Measurements from ENCODE around the gene RUBCN. TPM values are rescaled to one million over a fixed set of nuclear protein-coding genes. Genes with fewer than 3 reads are reported as not detected.
"Not testable (repeated sequence)": the region's sequence is repeated elsewhere in the genome, so short reads cannot be mapped to it uniquely, and the experiment has no call there.

Gene RUBCN
- total RNA-seq, 2 donors from 2014 or later = 20.4 to 22.1 TPM

DNA sequence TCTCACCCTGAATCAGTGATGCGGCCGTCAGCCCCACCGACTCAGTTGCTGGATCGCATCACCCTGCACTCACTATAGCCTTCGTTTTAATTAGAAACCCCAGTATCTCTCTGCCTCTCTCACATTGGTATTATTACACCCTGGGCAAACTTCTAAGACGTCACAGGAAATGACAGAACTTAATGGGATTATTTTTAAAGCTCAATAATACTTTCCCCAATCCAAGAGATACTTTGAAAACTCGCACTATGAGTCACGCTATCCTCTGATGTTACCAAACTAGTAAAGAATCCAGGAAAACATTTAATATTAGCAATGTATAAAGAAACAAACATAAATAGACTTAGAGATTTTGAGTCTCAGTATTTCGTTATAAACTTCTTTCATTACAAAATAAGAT is 36.6 kb downstream of the RUBCN start:
- ATAC-seq (no peak), DNase-seq (no peak)
- intact Hi-C loops (cut with DNase I, micrococcal nuclease) = no loop called here

GRCh38 chr3:197697355-197697754 is 39.3 kb downstream of the RUBCN start:
- intact Hi-C loops (cut with DNase I, micrococcal nuclease) = no loop called here
- no peak for ATAC-seq
- no peak for DNase-seq

GRCh38 chr3:197694251-197694650 is 42.5 kb downstream of the RUBCN start:
- no peak for ATAC-seq
- intact Hi-C loops (cut with DNase I, micrococcal nuclease) = no loop called here
- DNase-seq = no peak

DNA sequence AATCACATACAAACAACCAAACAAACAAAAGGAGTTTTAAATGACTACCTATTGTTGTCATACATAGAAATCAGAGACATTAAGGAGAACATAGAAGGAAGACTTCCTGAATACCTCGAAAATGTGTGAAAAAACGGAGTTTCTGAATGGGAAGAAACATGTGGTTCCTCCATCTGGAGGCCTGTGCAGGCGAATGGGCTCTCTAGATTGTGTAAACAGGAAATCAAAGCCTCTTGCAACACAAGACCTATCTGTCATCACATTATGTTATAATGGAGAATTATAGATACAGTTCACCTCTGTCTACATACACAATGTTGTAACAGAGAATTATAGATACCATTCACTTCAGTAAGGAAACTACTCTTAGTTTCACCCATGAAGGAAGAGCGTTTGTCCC is 44.1 kb downstream of the RUBCN start:
- DNase-seq (no peak), ATAC-seq (no peak)
- intact Hi-C loops (cut with DNase I, micrococcal nuclease) = no loop called here

DNA sequence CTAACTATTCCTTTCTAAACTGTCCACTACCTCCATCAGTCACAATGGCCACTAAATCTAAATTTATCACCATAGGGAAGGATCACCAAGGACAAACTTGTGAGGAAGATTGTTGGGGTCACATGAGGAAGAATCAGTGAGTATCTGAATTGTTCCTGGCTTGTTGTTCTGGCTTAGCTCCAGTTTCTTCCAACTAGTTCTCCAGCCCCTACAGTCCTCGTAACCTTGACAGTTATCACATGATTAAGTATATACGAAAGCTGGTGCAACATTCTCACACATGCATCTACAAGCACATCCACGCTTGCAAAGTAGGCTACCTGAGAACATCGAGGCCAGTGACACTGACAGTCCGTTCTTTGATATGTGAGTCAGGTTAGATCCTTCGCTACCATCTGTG is 46.0 kb downstream of the RUBCN start:
- no peak for DNase-seq
- intact Hi-C loops (cut with DNase I, micrococcal nuclease) = no loop called here

DNA sequence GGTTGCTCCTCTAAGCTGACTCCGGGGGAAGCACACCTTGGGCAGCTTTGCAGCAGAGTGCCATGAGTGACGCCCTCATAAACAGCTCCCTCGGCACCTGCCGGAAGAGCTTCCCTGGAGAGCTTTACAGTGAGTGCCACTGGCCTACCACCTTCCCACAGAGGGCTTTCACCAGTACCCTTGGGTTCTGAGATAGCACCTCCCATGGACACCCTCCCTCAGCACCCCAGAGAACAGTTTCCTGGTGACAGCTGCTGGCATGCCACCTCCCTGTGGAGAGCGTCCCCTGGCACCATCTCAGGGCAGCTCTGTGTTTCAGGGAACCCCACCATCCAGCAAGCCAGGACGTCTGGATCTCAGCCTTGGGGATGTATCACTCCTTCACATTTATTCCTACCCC is 49.1 kb downstream of the RUBCN start:
- no peak for DNase-seq
- ATAC-seq = no peak

More for the DNA sequence above, 46.0 kb downstream of the RUBCN start:
- ATAC-seq = no peak

GRCh38 chr3:197686899-197687298 is 49.8 kb downstream of the RUBCN start:
- DNase-seq (no peak), ATAC-seq (no peak)
- intact Hi-C loops (cut with DNase I, micrococcal nuclease) = no loop called here

More for the DNA sequence above, 49.1 kb downstream of the RUBCN start:
- intact Hi-C loops (cut with DNase I, micrococcal nuclease) = no loop called here

DNA sequence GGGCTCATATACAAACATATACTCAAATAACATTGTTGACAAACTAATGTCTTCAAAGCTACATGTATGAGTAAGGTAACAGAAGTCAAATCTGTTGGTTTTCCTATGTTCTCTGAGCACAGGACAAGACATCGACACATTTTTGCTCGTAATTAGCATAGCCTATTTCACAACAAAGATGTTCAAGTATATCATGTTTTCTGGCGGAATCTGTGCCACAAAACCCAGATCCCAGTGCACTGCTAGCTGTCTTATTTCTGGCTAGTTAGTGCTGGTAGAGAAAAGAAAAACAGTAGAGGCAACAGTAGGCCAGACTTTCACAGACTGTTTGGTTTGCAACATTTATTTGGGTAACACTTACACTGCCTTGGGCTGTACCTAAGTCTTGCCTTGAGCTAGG is 51.2 kb downstream of the RUBCN start:
- no peak for DNase-seq
- no peak for ATAC-seq
- intact Hi-C loops (cut with DNase I, micrococcal nuclease) = no loop called here

DNA sequence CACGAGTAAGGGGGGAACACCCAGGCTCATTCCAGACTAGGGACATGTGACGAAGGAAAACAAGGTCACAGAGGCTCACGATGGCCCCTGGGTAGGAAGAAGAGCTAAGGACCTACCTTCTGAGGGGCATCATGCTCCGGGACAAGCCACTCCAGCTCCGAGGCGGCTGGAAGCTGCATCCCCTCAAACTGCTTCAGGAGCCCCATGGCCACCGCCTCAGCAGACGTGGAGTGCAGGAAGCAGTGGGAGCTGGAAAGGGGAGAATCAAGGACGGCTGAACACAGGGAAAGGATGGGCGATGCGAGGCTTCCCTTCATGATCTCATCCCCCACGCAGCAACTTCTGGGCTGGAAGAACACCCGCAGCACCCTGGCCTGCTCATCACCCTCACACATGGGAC is 53.5 kb downstream of the RUBCN start:
- intact Hi-C loops (cut with DNase I, micrococcal nuclease) = no loop called here
- ATAC-seq = no peak
- DNase-seq = no peak

DNA sequence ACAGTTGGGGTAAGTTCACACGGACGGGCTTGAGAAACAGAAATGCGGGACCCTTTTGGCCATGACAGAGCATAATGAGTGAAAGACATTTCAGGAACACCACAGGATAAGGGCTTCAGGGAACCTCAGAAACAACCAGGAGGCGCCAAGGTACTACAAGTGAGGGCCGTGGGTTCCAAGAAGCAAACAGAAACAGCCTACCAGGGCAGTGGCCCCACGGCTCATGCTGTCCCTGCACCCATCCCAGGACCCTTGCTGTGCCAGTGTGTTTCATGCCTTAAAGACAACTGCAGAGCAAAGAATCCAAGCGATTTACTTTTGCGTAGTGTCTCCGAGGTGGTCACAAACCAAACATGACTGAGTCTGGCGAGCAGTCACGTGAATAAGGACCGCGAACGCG is 54.0 kb downstream of the RUBCN start:
- intact Hi-C loops (cut with DNase I, micrococcal nuclease) = no loop called here
- no peak for DNase-seq
- ATAC-seq = no peak

GRCh38 chr3:197680955-197681521 is 55.7 kb downstream of the RUBCN start:
- intact Hi-C loops (cut with DNase I, micrococcal nuclease) = no loop called here
- DNase-seq (no peak), ATAC-seq (no peak)

GRCh38 chr3:197675951-197676350 is 60.8 kb downstream of the RUBCN start:
- intact Hi-C loops (cut with DNase I, micrococcal nuclease) = no loop called here
- no peak for ATAC-seq
- DNase-seq = no peak

DNA sequence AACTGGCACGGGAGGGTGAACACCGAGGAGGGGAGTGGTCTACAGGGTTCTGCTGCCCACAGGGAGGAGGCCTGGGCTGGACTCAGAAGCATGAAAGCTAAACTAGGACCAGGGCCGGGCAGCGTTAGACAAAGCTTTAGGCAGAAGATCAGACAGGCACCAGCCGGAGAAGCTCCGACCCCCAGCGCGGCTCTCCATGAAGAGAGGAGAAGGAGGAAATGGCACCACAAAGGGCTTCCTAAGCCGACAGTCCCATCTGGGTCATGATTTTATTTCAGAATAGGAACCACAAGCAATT is 61.2 kb downstream of the RUBCN start:
- DNase-seq (no peak), ATAC-seq (no peak)
- intact Hi-C loops (cut with DNase I, micrococcal nuclease) = no loop called here

DNA sequence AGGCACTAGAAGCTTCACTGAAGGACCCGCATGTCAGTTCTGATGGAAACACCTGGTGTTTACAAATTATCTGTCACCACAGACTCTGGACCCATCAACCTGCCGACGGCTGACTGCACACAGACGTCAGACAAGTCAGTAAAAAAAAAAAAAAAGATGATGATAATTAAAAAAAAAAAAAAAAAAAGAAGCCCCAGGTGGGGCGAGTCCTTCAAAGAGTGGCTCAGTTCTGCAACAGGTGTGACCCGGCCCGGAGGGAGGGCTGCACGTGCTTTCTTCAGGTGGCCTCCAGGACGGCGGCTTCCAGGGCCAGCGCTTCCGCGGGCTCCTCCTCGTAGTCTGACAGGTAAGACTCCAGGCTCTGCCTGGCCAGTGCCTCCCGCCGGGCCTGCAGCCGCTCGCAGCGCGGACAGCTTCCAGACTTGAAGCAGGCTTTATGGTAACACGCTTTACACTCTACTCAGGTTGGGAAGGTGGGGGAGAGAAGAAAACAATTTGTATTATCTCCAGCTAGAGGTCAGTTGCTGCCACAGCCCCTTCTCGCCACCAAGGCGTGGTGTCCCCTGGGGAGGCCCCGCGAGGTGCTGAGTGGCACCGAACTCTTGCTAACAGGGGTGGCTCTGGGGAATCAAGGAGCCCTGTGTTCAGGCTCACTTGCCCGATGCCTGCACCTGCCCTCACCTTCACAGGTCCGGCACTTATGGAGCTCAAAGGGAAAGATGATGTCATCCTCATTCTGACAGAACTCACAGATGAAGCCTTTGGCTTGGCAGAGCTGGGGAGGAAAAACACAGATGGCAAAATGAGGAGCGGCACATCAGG is 61.8 kb downstream of the RUBCN start:
- intact Hi-C loops (cut with DNase I, micrococcal nuclease) = no loop called here
- ATAC-seq = peak; percentile 68
- DNase-seq = peak in 1 of 2 donors; percentile 20

- ATAC-seq = no peak
- no peak for DNase-seq
- intact Hi-C loops (cut with DNase I, micrococcal nuclease) = no loop called here
Measured at GRCh38 chr3:197673170-197673569, 63.5 kb downstream of the RUBCN start.

DNA sequence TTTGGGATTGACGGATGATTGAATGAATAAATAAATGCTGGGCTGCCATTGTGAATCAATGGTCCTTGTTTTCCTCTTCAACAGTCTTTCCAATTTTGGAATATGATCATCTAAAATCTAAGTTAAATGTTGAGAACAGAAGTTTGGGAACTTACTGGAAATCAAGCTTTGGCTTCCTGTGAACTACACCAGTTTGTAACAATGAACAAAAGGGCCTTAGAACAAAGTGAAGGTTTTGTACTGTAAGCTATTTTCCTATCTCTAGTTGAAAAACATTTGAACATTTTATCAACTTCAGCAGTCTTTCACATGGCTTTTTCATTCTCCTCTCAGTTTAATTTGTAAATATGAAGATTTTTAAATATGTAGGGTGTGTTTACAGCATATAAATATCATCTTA is 66.3 kb downstream of the RUBCN start:
- intact Hi-C loops (cut with DNase I, micrococcal nuclease) = no loop called here
- DNase-seq = no peak
- ATAC-seq = no peak

DNA sequence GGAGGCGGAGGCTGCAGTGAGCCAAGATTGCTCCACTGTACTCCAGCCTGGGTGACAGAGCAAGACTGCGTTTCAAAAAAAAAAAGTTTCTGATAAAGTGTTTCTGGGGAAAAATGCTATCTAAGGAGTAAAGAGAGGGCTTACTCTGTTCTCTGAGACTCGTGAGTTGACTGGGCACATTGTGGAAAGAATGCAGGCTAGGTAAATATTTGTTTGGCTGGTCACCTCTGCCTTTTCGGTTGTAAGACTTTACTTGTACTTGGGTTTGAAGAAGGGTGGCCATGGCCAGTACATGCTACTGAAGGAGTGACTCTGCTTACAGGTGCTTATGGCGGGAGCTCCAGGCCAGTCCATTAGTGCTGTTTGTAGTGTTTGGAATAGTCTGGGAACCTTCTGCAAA is 68.7 kb downstream of the RUBCN start:
- no peak for DNase-seq
- intact Hi-C loops (cut with DNase I, micrococcal nuclease) = no loop called here
- no peak for ATAC-seq

- intact Hi-C loops (cut with DNase I, micrococcal nuclease); ATAC-seq: not testable (repeated sequence)
Measured at GRCh38 chr3:197667293-197667692, 69.4 kb downstream of the RUBCN start.

DNA sequence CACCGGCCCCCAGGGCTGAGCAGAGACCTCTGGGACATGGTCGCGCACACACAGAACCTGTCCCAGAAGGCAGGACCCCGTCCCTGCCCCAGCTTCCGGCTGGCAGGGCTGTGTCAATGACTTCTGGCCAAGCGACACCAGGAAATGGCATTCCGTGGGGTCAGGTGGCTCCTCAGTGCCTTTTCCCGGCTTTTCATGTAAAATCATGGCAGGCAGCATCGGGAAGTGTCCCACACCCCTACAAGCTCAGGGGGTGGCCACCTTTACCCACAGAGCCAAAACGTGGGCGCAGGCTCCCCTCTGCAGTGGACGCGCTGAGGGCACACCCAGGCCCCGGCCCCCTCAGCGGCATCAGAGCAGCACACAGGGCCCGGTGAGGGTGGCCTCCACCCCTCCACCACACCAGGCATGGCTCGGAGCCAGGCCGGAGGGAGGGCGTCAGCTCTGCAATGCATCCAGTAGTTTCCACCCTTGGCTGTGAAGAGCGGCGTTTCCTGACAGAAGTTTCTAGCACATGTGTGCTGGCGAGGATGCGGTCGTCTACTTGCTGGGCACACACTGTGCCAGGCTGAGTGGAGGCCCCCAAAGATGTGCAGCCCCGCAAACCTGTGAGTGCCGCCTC is 70.4 kb downstream of the RUBCN start:
- intact Hi-C loops (cut with DNase I, micrococcal nuclease); DNase-seq; ATAC-seq: not testable (repeated sequence)

More at GRCh38 chr3:197667293-197667692, 69.4 kb downstream of the RUBCN start:
- DNase-seq = not testable (repeated sequence)

DNA sequence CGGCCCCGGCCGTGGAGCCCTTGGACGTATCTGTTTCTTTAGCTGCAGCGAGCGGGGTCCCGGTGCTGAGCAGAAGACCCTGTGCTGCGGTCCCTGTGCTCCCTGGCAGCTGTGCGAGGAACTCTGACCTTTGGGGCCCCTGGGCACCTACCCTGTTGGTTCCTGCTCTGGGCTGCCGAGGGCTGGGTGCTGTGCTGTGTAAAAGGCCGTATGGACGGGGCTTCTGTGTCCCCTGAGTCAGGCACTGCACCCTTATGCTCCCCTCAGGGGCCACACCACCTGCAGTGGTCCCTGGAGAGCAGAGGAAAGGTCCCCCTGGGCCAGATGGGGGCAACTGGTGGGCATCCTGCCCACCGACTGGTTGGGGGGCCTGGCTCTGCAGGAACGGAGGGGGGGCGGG is 71.2 kb downstream of the RUBCN start:
- peak; percentile 21 for ATAC-seq
- intact Hi-C loops (cut with DNase I, micrococcal nuclease); DNase-seq: not testable (repeated sequence)
